NCI-H1417 treated with DMSO at 0.1 percent for 48 hours (cell line): Measurements from ENCODE around the gene IGFBP5.

Source experiments
- DNase-seq: peaks from one replicate; lab custom pipeline; 2025; lab: John Stamatoyannopoulos, UW

IGFBP5 gene

DNA sequence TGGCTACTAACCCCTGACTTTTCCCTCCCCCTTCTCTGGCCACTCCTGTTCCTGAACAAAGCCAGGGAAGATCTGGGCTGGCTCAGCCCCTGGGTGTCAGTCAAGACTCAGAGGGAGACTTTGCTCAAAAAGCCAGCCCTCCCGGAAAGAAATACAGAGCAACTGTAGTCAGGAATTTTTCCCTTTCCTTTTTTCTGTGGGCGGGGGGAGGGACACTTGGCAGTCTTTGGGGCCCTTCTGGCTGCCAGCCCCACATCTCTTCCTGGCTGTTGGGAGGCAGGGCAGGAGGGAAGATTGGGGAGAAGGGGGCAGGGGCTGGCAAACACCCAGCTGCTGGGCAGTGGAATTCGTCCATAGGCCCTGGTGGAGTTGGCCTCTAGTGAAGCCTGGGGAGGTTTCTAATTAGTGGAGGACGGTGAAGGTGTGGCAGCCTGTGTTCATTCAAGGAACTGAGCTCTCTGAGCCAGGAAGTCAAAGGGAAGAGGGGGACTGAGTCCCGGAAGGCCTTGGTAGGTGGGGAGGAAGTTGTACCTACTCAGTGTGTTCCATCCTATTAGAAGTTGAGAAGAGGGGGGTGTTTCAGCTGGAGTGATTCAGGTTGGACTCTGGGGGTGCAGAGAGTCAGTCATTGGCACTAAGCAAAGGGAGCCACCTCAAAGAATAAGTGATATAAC lies 51.2 kb downstream of the IGFBP5 start:
- DNase-seq: no peak

DNA sequence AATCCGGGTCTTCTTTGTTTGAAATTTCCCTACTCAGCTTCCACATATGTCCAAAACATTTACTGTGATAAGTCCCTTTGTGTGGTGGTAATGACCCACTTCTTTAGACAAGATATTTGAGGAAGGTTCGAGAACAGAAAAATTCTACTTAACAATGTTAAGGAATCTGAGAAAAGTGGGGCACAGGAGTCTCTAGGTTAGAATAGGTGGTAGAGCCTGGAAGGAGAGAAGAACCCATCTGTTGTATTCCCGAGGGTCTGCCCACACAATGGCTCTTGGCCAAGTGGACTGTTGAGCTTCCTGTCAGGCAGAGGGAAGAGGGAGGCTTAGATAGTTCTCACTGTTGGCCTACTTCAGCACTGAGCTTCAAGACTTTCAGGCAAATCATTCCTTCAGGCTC lies 57.9 kb downstream of the IGFBP5 start:
- DNase-seq: no peak

DNA sequence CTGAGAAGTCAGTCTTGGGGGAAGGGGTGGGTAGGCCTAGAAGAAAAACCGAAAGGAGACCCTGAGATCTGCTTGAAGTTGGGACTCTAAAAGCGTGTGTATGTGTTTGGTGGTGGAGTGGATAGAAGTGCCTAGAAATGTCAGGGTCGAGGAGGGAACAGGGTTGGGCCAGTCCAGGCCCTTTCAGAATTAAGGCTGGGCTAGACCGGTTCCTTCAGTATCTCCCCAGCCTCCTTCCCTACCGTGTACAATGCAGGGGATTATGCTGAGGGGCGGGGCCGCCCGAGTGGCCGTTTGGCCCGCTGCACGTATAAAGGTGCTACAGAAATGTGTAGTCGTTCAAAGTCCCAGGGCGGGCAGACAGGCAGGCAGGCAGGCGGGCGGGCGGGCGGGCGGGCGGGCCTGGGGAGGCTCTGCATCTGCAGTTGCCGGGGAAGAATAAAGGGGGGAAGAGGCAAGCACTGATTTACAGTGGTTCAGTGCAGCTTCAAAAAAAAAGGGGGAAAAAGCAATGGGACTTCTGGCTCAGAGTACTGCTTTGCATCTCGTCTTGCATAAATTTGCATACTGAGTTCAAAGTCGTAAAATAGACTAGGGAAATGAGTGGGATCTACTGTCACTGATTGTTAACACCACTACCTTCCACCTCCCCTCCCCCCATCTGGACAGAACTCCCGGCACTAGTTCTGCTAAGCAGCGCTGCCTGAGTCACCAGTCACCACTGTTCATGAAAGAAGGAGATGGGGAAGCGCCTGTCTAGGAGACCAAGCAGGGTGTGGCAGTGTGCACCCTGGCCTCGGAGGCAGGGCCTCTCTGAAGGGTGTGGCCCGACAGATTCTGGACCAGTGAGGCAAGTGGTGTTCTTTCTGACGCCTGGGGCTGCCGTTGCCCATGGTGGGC lies 58.5 kb downstream of the IGFBP5 start:
- DNase-seq: no peak

DNA sequence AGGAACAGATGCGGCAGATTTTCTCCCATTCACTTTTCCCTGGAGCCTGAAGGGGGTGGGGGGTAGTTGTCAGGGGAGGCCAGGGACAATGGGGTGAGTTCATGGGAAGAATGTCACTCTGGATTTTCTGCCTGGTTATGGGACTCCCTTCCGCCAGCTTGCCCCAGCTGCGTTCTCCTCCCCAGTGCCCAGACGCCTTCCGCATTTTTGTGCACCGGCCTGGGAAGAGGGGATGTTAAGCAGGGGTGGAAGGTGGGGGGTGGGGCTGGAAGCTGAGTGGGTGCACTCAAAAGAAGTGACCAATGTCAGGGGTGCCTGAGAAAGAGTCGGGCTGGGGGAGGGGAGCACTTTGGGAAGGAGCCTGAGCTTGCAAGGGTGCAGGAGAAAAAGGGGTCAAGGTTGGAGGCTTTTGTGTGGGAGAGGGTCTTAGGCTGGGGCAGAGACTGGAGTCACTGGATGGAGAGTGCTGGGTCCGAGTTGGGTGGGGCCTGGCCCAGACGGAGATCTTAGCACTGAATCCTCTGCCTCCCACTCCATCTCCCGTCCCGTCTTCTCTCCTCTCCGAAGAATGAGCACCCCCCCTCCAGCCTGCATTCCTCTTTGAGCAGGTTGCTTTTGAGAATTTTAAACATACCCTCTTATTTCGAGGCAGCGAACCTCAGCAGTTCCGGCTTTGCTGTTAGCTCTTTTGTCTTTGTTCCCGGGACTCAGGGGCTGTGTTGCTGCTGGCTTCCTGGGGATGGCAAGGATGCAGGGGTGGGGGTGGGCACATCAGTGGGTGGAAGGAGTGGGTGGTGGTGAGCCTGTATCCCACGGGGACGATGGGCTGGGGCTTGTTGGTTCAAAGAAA lies 59.4 kb downstream of the IGFBP5 start:
- DNase-seq: no peak

DNA sequence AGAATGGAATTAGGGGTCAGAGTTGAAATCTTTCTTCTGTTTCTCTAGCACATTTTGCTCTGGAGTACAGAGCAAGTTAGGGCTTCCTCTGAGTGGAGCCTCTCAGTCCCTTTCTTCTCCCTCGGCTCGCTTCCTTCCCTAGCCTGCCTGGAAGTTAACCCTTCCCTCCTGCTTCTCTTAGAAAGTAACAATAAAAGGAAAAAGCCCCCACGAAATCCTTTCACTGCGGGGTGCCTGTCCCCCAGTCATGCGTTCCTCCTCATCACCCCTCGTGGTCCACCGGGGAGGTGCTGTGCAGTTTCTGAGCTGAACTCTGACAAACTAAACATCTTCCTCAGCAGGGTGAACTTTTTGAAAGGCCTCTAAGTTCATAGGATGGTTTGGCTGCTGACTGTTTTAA lies 60.2 kb downstream of the IGFBP5 start:
- no peak for DNase-seq

DNA sequence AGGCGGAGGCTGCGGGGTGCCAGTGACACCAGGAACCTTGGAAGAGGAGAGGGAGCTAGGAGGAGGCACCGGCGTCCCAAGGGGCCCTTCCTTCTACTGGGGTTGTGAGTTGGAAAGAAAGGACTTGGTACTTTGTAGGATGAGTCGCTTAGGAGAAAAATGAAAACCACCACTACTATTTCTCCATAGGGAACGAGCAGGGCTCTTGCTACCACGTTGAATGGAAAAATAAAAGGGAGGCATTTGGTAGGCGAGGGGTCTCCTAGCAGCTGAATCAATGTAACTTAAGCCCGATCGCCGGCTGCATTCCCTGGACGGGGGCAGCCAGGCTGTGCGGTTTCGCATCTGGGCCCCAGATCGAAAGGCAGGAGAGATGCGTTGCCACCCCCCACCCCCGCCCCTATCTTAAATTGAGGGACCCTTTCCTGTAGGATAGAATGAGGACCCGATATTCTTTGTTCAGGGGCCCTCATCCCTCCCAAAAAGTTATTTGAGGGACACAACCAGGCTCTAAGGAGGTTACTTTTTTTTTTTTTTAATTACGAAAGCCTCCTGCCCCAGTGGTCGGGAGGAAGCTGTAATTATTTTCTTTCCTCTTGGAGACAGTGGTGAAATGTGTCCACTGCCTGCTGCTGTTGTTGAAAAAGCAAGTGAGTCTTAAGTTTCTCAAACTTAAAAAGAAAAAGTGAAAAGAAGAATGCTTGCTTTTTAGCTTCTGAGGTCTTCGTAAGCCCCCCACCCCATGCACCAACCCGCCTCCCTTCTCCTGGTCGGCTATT lies 60.8 kb downstream of the IGFBP5 start:
- no peak for DNase-seq

DNA sequence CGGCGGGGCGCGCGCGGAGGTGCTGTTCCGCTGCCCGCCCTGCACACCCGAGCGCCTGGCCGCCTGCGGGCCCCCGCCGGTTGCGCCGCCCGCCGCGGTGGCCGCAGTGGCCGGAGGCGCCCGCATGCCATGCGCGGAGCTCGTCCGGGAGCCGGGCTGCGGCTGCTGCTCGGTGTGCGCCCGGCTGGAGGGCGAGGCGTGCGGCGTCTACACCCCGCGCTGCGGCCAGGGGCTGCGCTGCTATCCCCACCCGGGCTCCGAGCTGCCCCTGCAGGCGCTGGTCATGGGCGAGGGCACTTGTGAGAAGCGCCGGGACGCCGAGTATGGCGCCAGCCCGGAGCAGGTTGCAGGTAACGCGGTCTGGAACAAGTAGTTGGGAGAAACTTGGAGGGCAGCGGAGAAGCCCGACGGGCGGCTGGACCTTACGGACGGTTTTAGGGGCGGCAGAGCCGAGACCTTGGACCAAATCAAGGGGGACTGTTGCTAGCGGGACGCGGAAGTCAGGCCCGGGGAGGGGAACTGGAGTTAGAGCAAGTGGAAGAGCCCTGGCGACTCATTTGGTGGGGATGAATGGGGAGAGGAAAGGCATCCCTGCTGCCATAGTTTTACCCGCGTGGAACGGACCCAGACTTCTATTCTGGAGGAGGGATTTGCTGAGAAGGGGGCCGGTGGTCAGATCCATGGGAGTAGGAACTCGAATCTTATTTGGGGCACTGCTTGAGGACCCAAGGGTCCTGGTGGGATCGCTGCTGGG lies 61.6 kb downstream of the IGFBP5 start:
- DNase-seq: no peak

DNA sequence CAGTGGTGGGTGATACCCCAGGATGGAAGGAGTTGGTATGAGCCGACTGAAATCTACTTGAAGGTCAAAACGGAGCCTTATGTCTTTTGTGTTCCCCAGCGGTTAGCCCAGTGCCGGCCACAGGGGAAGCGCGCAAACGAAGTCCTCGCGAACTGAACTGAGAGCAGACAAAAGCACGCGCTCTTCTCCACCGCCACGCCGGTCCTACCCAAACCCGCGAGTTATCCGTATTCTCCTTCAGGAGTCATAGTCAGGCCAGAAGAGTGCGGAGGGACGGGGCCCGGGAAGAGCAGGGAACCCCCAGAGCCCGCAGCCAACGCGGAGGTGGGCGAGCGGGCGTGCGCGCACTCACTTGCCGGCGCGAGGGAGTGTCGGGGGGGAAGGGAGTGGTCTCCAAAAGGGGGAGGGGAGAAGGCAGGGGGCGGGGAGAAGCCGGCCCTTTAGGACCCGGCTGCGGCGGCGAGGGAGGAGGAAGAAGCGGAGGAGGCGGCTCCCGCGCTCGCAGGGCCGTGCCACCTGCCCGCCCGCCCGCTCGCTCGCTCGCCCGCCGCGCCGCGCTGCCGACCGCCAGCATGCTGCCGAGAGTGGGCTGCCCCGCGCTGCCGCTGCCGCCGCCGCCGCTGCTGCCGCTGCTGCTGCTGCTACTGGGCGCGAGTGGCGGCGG lies 62.3 kb downstream of the IGFBP5 start, which contains the start of gene IGFBP2:
TSS of gene IGFBP2 (plus strand) at position 469 of the 664 bp plus-strand sequence. CDS start at position 573, 104 bp downstream.
- peak; percentile 15 for DNase-seq

DNA sequence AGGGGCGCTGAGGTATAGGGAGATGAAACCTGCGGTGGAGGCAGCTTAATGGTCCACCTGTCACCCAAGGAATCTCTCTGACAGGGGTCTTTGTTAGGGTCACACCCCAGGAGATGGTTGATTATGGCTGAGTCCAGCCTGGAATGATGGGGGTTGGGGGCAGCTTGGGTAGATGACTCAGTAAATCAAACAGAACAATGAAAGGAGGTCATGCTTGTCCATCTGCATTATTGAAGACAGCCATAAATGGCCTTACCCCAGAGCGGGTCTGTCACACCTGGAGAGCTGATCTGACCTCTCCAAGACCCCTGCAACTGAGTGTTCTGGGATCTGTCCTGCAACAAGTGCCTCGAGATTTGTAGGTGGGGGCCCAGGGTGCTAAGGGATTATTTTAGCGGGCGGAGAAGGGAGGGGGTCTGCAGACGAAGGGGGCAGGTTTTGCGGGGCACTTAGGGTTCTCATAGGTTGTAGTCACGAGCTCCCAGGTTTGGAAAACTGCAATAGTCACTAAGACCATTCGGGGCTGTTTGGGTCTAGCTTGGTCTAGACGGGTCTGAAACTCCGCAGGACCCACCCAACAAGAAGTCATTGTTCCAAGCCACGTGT lies 62.9 kb downstream of the IGFBP5 start:
- DNase-seq: no peak

DNA sequence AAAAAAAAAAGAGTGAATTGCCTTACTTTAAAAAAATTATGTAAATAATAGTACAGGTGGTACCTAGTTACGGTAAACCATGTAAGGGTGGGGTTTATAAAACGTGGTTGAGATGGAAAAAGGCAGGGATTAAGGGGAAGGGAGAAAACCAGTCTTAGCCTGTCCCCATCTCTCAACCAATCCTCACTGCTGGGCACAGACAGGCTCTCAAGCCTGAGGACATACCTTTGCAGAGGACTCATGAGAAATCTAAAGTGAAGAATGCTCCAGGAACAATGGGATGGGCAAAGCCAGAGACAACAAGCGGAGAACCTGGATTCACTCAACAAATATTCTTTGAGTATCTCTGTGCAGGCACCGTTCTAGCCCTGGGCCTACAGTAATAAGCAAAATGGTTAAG lies 65.6 kb downstream of the IGFBP5 start:
- no peak for DNase-seq

DNA sequence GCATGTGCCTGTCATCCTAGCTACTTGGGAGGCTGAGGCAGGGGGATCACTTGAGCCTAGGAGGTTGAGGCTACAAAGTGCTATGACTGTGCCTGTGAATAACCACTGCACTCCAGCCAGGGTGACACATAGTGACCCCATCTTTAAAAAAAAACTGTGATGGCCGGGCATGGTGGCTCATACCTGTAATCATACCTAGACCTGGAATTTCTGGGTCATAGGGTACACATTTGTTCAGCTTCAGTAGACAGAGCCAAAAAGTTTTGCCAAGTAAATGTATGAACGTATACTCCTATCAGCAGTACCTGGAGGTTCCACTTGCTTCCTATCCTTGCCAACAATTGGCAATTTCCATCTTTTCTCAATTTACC lies 68.5 kb downstream of the IGFBP5 start:
- no peak for DNase-seq

DNA sequence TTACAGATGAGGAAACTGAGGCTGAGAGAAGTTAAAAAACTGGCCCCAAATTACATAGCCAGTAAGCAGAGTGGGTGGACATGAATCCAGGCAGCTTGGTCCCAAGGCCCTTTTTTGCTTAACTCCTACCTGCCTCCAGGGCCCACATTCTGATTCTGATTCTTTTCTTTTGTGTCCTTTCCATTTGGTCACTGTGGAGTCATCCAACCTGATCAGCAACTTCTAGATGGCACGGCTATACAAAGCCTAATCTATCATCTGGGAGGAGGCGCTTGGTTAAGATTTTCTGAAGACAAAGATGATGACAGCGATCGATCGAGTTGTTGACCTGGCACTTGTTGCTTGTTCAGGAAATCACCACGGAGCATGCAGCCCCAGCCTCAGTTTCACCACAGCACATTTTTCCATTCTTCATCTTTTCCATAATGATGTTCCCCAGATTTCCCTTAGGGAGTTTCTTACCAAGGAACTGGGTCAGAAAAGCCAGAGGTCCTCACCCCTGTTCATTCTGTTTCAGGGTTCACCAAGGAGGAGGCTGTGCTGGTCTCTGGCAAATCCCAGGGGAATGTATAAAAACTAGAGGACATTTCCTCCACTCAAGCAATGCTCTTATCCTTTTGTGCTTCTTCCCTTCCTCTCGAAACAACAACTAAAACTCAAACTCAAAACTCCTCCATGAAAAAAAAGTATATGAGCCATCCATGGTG lies 69.0 kb downstream of the IGFBP5 start:
- no peak for DNase-seq

DNA sequence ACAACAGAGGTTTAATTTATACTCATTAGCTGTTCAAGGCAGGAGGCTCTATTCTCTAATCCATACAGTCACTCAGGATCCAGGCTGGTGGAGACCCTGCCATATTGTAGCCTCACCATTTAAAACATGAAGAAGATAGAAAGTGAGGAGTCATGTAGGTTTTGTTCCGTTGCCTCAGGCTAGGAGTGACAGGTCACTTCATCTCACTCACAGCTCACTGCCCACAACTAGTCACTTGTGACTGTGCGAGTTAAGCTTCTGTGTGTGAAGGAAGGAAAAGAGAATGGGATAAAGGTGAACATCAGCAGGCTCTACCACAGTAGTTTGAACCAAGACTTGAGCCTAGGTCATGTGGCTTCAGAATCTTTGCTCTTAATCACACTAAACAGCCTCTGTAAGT lies 71.1 kb downstream of the IGFBP5 start:
- no peak for DNase-seq

DNA sequence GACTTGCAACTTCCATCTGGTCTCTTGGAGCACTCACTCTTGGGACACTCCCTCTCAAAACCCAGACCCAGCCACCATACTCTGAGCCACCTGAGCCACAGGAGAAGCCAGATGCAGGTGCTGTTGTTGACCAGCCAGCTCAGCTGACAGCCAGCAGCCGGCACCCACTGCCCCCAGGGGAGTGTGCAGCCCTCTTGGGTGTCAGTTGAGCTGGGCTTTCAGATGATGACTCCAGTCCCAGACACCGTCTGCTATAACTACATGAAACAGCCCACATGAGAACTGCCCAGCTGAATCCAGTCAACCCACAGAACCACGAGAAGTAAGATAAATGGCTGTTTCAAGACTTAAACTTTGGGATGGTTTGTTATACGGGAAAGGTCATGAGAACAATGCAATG lies 72.8 kb downstream of the IGFBP5 start:
- DNase-seq: no peak
